ENCODE measurements around the gene ZC3H12A.

GRCh38 chr1:37437087-37437486, 37.3 kb upstream of the ZC3H12A start:
- TF ChIP-seq CTCF (IDR thresholded peaks at IDR 0.05; ENCODE audit: low read length), result no peak
- TF ChIP-seq EZH2 (IDR thresholded peaks at IDR 0.05; ENCODE audit: borderline replicate concordance, low read length), result no peak

All from OCI-LY1 (cell line).